Measurements from ENCODE around the gene SPPL2C. TPM values are rescaled to one million over a fixed set of nuclear protein-coding genes. Genes with fewer than 3 reads are reported as not detected.

Gene SPPL2C
- total and polyA plus RNA-seq, 2 of the 13 experiments (the other 11 are each of a cell fraction or from before 2014, with no cell fraction given) = not detected

DNA sequence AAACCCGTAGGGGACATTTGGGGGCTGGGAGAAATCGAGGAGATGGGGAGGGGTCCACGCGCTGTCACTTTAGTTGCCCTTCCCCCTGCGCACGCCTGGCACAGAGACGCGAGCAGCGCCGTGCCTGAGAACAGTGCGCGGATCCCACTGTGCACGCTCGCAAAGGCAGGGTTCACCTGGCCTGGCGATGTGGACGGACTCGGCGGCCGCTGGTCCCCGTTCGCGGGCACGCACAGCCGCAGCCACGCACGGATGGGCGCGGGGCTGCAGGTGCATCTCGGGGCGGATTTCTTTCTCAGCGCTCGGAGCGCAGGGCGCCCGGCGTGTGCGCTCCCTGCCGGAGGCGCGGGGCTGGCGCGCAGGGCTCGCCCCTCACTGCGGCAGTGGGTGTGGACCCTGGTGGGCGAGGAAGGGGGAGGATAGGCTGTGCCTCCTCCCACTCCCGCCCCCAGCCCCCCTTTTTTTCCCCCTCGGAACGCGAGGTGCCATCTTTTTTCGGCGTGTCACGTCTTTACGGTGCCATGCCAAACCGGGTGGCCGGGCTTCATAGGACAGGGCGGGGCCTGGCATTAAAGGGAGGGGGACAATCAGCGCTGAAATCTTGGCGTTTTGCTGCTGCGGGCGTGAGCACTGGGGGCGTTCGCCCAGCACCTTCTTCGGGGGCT is 50.8 kb downstream of the SPPL2C start (continued):
- TF ChIP-seq ZNF674 (CRISPR knock-in tag; IDR thresholded peaks at IDR 0.05; ENCODE audit: low read depth) = no peak
- no peak for TF ChIP-seq ZSCAN9 (CRISPR knock-in tag; IDR thresholded peaks at IDR 0.05; ENCODE audit: borderline replicate concordance)
- peak; percentile 27; the same call in 1 of the 2 replicates for TF ChIP-seq YEATS4 (CRISPR knock-in tag; IDR thresholded peaks at IDR 0.05; ENCODE audit: borderline replicate concordance)
- TF ChIP-seq MXD4 (CRISPR knock-in tag; IDR thresholded peaks at IDR 0.05) = no peak
- TF ChIP-seq, protein P1, sequence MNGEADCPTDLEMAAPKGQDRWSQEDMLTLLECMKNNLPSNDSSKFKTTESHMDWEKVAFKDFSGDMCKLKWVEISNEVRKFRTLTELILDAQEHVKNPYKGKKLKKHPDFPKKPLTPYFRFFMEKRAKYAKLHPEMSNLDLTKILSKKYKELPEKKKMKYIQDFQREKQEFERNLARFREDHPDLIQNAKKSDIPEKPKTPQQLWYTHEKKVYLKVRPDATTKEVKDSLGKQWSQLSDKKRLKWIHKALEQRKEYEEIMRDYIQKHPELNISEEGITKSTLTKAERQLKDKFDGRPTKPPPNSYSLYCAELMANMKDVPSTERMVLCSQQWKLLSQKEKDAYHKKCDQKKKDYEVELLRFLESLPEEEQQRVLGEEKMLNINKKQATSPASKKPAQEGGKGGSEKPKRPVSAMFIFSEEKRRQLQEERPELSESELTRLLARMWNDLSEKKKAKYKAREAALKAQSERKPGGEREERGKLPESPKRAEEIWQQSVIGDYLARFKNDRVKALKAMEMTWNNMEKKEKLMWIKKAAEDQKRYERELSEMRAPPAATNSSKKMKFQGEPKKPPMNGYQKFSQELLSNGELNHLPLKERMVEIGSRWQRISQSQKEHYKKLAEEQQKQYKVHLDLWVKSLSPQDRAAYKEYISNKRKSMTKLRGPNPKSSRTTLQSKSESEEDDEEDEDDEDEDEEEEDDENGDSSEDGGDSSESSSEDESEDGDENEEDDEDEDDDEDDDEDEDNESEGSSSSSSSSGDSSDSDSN (CRISPR knock-in tag; IDR thresholded peaks at IDR 0.05) = peak; percentile 57; the same call in 1 of the 2 replicates
- TF ChIP-seq ZNF101 (CRISPR knock-in tag; IDR thresholded peaks at IDR 0.05; ENCODE audit: borderline replicate concordance, low read depth) = no peak
- no peak for TF ChIP-seq ZNF430 (CRISPR knock-in tag; IDR thresholded peaks at IDR 0.05)
- TF ChIP-seq, protein P2, sequence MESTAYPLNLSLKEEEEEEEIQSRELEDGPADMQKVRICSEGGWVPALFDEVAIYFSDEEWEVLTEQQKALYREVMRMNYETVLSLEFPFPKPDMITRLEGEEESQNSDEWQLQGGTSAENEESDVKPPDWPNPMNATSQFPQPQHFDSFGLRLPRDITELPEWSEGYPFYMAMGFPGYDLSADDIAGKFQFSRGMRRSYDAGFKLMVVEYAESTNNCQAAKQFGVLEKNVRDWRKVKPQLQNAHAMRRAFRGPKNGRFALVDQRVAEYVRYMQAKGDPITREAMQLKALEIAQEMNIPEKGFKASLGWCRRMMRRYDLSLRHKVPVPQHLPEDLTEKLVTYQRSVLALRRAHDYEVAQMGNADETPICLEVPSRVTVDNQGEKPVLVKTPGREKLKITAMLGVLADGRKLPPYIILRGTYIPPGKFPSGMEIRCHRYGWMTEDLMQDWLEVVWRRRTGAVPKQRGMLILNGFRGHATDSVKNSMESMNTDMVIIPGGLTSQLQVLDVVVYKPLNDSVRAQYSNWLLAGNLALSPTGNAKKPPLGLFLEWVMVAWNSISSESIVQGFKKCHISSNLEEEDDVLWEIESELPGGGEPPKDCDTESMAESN (CRISPR knock-in tag; conservative IDR thresholded peaks at IDR 0.05) = peak; percentile 19; the same call in 1 of the 2 replicates
- no peak for TF ChIP-seq ZNF335 (CRISPR knock-in tag; IDR thresholded peaks at IDR 0.05)
- TF ChIP-seq SRSF4 (IDR thresholded peaks at IDR 0.05; ENCODE audit: low read depth, low read length, poor library complexity, severe bottlenecking) = no peak
- no peak for TF ChIP-seq ARID2 (CRISPR knock-in tag; IDR thresholded peaks at IDR 0.05; ENCODE audit: borderline replicate concordance)
- TF ChIP-seq, protein P3, sequence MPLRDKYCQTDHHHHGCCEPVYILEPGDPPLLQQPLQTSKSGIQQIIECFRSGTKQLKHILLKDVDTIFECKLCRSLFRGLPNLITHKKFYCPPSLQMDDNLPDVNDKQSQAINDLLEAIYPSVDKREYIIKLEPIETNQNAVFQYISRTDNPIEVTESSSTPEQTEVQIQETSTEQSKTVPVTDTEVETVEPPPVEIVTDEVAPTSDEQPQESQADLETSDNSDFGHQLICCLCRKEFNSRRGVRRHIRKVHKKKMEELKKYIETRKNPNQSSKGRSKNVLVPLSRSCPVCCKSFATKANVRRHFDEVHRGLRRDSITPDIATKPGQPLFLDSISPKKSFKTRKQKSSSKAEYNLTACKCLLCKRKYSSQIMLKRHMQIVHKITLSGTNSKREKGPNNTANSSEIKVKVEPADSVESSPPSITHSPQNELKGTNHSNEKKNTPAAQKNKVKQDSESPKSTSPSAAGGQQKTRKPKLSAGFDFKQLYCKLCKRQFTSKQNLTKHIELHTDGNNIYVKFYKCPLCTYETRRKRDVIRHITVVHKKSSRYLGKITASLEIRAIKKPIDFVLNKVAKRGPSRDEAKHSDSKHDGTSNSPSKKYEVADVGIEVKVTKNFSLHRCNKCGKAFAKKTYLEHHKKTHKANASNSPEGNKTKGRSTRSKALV (CRISPR knock-in tag; IDR thresholded peaks at IDR 0.05) = peak; percentile 100
- TF ChIP-seq, protein P4, sequence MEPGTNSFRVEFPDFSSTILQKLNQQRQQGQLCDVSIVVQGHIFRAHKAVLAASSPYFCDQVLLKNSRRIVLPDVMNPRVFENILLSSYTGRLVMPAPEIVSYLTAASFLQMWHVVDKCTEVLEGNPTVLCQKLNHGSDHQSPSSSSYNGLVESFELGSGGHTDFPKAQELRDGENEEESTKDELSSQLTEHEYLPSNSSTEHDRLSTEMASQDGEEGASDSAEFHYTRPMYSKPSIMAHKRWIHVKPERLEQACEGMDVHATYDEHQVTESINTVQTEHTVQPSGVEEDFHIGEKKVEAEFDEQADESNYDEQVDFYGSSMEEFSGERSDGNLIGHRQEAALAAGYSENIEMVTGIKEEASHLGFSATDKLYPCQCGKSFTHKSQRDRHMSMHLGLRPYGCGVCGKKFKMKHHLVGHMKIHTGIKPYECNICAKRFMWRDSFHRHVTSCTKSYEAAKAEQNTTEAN (CRISPR knock-in tag; conservative IDR thresholded peaks at IDR 0.05) = no peak
- TF ChIP-seq MEIS1 (CRISPR knock-in tag; IDR thresholded peaks at IDR 0.05; ENCODE audit: borderline replicate concordance) = no peak
- TF ChIP-seq ZC3H13 (CRISPR knock-in tag; IDR thresholded peaks at IDR 0.05) = no peak
- no peak for TF ChIP-seq JDP2 (CRISPR knock-in tag; IDR thresholded peaks at IDR 0.05; ENCODE audit: borderline replicate concordance)
- no peak for TF ChIP-seq KMT2B (CRISPR knock-in tag; IDR thresholded peaks at IDR 0.05)
- TF ChIP-seq, protein P5, sequence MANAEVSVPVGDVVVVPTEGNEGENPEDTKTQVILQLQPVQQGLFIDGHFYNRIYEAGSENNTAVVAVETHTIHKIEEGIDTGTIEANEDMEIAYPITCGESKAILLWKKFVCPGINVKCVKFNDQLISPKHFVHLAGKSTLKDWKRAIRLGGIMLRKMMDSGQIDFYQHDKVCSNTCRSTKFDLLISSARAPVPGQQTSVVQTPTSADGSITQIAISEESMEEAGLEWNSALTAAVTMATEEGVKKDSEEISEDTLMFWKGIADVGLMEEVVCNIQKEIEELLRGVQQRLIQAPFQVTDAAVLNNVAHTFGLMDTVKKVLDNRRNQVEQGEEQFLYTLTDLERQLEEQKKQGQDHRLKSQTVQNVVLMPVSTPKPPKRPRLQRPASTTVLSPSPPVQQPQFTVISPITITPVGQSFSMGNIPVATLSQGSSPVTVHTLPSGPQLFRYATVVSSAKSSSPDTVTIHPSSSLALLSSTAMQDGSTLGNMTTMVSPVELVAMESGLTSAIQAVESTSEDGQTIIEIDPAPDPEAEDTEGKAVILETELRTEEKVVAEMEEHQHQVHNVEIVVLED (CRISPR knock-in tag; IDR thresholded peaks at IDR 0.05; ENCODE audit: borderline replicate concordance) = peak; percentile 27; the same call in 1 of the 2 replicates
- TF ChIP-seq NRL (CRISPR knock-in tag; IDR thresholded peaks at IDR 0.05; ENCODE audit: borderline replicate concordance) = no peak; the same call in 1 of the 2 replicates

All from HepG2 (cell line).